Activated naive CD8-positive, alpha-beta T cell treated with anti-CD3 and anti-CD28 coated beads, Interleukin-2, amount 50 U/mL, for 16 hours (primary cell): Measurements from ENCODE around the gene ANKLE1.

Source experiments
- DNase-seq: peaks from one replicate; pipeline ENCODE4 v3.0.0-alpha.2; 2020; ENCODE audit warnings: low read depth, low spot score

ANKLE1 gene

GRCh38 chr19:17327068-17327653, 45.5 kb downstream of the ANKLE1 start:
- DNase-seq = no peak

- DNase-seq = no peak
Measured at GRCh38 chr19:17327654-17328516, 46.2 kb downstream of the ANKLE1 start.

- no peak for DNase-seq
Measured at GRCh38 chr19:17328517-17329365, 47.0 kb downstream of the ANKLE1 start.

GRCh38 chr19:17329366-17330261, 47.9 kb downstream of the ANKLE1 start:
- DNase-seq = no peak

GRCh38 chr19:17330262-17331044, 48.8 kb downstream of the ANKLE1 start:
- no peak for DNase-seq

GRCh38 chr19:17331045-17331558, 49.4 kb downstream of the ANKLE1 start:
- DNase-seq = no peak

- no peak for DNase-seq
Measured at GRCh38 chr19:17332360-17332676, 50.6 kb downstream of the ANKLE1 start.

- DNase-seq = no peak
Measured at GRCh38 chr19:17332677-17333581, 51.2 kb downstream of the ANKLE1 start.

- DNase-seq = peak; percentile 47
Measured at GRCh38 chr19:17333611-17334413, 52.1 kb downstream of the ANKLE1 start.

GRCh38 chr19:17334414-17335409, 53.0 kb downstream of the ANKLE1 start, which contains the start of gene ANO8:
ANO8 (minus strand) TSS chr19:17334855; CDS start chr19:17334670, 185 bp downstream.
- DNase-seq = peak; percentile 88

GRCh38 chr19:17335575-17335974, 53.9 kb downstream of the ANKLE1 start:
- DNase-seq = no peak
